Epidermal melanocyte (primary cell): ENCODE measurements around the gene PDCD2L.
"Not testable (repeated sequence)": the region's sequence is repeated elsewhere in the genome, so short reads cannot be mapped to it uniquely, and the experiment has no call there.

Experiments
- DNase-seq: peaks from one replicate; pipeline ENCODE4 v3.0.0; 2011; ENCODE audit warnings: low spot score; ENCODE audit not compliant: insufficient read length

PDCD2L gene

GRCh38 chr19:34373601-34374288 is 30.5 kb upstream of the PDCD2L start:
- DNase-seq = no peak

DNA sequence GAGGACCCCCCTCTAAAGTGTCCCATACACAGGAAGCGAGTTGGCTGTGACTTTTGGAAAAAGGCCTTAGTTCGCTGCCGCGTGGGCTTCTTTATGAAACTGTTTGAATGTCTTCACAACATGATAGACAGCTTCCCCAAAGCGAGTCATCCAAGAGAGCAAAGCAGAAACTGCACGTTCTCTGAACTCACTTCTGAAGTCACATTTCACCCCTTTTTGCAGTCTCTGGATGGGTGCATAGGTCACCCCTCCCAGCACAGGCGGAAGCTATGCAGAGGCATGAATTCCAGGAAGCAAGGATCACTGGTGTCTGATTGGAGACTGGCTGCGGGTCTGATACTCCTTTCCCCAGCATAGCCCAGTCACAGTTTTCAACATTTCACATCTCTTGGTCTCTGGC is 28.6 kb upstream of the PDCD2L start:
- no peak for DNase-seq

GRCh38 chr19:34380639-34381241 is 23.5 kb upstream of the PDCD2L start:
- DNase-seq = no peak

DNA sequence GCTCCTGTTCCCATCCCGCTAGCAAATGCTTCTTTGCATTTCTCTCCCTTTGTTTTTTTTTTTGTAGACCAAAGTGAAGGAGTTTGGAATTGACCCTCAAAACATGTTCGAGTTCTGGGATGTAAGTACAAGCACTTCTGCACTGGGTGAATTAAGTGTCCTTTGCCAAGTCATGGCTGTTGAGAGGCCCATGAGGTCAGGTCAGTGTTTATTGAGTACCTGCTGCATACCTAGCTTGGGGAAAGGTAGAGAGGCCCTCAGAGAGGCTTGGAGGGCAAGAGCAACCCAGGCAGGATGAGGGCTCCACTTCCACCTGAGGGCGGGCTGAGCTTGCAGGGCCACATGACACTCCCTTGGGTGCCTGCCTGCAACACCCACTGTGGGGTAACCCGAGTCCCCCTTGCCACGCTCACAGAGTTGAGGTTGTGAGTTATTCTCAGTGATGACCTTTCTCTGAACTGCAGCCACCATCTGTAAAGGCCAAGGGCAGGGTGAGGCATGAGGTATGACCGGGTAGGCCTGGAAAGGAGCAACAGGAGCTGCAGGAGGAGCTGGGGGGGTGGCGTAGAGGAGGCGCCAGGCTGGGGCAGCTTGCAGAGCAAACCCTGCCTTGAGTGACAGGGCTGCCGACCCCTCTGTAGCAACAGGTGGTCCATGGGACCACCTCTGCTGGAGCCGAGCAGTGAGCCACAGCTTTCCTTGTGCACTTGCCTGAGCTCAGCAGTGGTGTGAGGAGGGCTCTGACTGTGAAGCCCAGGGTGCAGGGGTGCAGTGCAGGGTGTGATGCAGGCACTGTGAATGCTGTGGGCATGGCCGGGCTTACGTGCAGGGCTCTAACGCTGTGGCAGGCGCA is 22.6 kb upstream of the PDCD2L start:
- DNase-seq = no peak

- no peak for DNase-seq
Observed at GRCh38 chr19:34382471-34382870, 21.7 kb upstream of the PDCD2L start.

DNA sequence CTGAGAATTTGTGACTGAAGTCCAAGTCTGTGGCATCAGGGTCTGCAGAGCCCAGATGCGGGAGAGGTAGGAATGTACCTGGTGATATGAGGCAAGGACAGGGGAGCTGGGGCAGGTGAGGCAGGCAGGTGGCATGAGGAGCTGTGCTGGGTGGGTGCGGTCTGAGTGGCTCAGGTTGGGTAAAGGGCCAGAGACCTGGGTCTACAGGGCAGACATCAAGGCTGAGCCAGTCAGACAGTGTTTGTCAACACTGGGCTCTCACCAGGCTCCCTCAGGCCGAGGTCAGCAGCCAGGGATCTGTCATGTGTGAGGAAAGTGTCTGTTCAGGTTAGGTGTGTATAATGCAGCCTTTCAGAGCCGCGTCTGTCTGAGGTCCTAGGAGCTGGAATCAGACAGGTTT is 20.6 kb upstream of the PDCD2L start:
- DNase-seq = no peak

- no peak for DNase-seq
Observed at GRCh38 chr19:34386645-34387445, 17.4 kb upstream of the PDCD2L start.

DNA sequence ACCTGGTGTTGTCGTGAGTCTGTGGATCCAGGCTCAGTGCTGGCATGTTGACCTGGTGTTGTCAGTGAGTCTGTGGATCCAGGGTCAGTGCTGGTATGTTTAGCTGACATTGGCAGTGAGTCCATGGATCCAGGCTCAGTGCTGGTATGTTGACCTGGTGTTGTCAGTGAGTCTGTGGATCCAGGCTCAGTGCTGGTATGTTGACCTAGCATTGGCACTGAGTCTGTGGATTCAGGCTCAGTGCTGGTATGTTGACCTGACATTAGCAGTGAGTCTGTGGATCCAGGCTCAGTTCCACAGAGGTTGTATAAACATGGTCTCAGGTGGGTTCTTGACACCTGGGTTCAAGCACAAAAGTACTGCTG is 16.8 kb upstream of the PDCD2L start:
- no peak for DNase-seq

DNA sequence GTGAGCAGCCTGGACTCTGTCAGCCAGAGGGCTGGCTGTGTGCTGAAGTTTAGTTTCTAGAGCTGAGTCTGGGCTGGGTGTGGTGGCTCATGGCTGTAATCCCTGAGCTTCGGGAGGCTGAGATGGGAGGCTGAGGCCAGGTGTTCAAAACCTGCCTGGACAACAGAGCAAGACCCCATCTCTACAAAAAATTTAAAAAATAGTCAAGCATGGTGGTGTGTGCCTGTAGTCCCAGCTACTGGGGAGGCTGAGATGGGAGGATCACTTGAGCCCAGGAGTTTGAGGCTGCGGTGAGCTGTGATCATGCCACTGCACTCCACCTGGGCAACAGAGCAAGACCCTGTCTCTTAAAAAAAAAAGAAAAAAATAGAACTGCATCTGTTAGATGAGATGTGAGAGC is 15.5 kb upstream of the PDCD2L start:
- not testable (repeated sequence) for DNase-seq

DNA sequence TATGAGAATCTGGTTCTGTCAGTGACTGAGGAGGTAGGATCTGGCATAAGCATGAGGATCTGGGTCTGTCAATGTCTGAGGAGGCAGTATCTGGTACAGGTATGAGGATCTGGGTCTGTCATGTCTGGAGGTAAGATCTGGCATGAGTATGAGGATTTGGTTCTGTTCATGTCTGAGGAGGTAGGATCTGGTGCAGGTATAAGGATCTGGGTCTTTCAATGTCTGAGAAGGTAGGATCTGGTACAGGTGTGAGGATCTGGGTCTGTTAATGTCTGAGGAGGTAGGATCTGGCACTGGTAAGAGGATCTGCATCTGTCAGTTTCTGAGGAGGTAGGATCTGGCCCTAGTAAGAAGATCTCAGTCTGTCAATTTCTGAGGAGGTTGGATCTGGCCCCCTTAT is 12.4 kb upstream of the PDCD2L start:
- no peak for DNase-seq

GRCh38 chr19:34393031-34393430 is 11.2 kb upstream of the PDCD2L start:
- no peak for DNase-seq

DNA sequence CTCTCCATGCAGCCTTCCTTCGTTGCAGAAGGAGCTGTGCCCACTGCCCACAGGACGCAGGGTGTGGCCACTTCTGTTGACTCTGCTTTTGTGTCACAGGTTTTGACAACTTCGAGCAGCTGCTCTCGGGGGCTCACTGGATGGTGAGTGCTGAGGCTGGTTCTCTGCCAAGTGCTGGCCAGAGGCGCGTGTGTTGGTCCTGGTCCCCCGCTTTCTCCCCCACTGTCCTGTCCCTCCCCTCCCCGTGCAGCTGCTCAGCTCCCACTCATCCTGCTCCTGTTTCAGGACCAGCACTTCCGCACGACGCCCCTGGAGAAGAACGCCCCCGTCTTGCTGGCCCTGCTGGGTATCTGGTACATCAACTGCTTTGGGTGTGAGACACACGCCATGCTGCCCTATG is 10.6 kb upstream of the PDCD2L start:
- no peak for DNase-seq

- no peak for DNase-seq
Observed at GRCh38 chr19:34397853-34398252, 6.3 kb upstream of the PDCD2L start.

GRCh38 chr19:34399886-34400285 is 4.3 kb upstream of the PDCD2L start:
- DNase-seq = no peak

DNA sequence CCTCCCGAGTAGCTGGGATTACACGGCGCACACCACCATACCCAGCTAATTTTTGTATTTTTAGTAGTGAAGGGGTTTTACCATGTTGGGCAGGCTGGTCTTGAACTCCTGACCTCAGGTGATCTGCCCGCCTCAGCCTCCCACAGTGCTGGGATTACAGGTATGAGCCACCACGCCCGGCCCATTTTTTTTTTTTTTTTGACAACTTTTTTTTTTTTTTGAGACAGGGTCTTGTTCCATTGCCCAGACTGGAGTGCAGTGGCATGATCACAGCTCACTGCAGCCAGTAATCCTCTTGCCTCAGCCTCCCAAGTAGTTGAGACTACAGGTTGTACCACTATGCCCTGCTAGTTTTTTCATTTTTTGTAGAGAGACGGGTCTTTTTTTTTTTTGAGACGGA is 3.4 kb upstream of the PDCD2L start:
- not testable (repeated sequence) for DNase-seq

DNA sequence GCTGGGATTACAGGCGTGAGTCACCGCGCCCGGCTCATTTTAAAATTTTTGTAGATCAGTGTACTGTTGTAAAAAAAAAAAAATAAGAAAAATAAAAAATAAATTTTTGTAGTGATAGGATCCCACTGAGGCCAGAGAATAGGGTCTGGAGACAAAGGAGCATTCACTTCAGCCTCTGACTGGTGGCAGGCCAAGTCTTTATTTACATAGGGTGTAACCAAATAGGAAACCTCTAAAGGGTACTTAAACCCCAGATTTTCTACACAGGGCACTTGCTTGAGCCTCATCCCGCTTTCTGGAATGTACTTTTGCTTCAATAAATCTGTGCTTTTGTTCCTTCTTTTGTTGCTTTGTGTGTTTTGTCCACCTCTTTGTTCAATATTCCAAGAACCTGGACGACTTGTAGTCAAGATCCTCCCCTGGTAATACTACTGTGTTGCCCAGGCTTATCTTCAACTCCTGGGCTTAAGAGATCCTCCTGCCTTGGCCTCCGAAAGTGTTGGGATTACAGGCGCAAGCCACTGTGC is 2.1 kb upstream of the PDCD2L start:
- no peak for DNase-seq

- DNase-seq = no peak
Observed at GRCh38 chr19:34403784-34404108, 453 bp upstream of the PDCD2L start.

GRCh38 chr19:34405892-34406660 is 1.9 kb downstream of the PDCD2L start:
- DNase-seq = no peak

DNA sequence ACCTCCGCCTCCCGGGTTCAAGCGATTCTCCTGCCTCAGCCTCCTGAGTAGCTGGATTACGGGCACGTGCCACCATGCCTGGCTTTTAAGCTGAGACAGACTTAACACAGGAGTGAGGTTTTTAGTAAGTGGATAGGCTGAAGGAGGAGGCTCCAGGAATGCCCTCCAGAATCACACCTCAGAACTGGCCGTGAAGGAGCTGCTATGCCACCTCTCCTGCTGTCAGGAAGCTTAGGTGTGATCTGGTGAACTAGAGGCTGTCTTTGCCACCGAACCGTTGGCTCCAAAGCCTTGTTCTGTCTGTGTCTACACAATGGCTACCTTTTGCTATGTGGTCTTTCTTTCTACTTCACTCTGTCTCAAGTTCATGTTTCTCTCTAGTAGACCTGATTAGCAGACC is 4.2 kb downstream of the PDCD2L start:
- no peak for DNase-seq

DNA sequence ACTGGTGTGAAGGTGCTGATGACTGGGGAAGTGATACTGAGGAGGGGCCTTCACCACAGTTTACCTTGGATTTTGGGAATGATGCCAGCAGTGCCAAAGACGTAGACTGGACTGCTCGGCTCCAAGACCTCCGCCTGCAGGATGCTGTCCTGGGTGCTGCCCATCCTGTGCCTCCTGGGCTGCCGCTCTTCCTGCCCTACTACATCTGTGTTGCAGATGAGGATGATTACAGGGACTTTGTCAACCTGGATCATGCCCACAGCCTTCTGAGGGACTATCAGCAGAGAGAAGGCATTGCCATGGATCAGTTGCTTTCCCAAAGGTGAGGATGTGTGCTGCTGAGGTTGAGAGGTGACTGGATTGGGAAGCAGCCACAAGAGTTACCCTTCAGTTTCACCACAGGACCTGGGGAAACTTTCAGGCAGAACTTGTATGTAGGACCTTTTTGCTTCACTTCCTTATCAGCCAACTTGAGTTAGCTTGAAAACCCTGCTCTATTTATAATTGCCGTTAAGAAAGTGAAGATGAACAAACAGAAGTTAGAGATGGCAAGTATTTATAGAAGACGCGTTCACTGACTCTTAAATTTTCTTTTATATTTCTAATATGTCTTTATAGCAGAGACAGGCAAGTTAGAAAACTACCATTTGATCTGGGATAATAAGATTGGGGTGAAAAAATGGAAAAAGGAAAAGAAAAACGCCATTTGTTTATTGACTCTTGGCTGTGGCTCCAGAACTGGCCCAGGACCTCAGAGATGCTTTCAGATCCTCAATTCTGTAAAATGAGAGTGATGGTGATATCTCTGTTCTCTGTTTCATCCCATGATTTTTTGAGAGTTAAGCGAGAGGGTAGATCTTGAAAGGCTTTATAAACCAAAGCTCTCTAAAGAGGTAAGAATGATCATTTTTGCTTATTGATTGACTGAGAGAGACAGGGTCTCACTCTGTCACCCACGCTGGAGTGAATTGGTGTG is 5.3 kb downstream of the PDCD2L start:
- DNase-seq = no peak
